Lower leg skin (tissue), 4 donors: ENCODE measurements around the gene SUSD4. TPM values are rescaled to one million over a fixed set of nuclear protein-coding genes. Genes with fewer than 3 reads are reported as not detected.

Source experiments
- DNase-seq, 2 donors: peaks; one replicate each; pipeline ENCODE4 v3.0.0-alpha.2; 2019; ENCODE audit warnings: low spot score in 2 of 2
- H3K4me3 ChIP-seq: fragments of 200-600 bp; sonication (generic); 2 replicates; pipeline ENCODE4 v1.5.1; 2017; ENCODE audit warnings: mild to moderate bottlenecking, low read depth; ENCODE audit not compliant: poor library complexity, severe bottlenecking
- POLR2A ChIP-seq, 2 donors: fragments of 450-650 bp; IDR thresholded peaks; one replicate each; pipeline ENCODE4 v1.6.1; 2016 to 2017; ENCODE audit warnings: antibody characterized with exemption in 2 of 2, mild to moderate bottlenecking in 1 of 2, moderate library complexity in 1 of 2
- WGBS, 2 donors: methylation state at CpG; one replicate each; pipeline ENCODE4 v1.1.5; 2018; 5-methylcytosine and 5-hydroxymethylcytosine counted together
- intact Hi-C: fragments of 100-400 bp; cut with DNase I; formaldehyde crosslinking; loops from one replicate; pipeline ENCODE4 v1.15.0; 2023; ENCODE audit warnings: low total_unique reads
- total RNA-seq, 4 donors: library from RNA; depleted of rRNA; stranded (reverse); fragments of >200 nt; gene quantifications; one replicate each; pipeline ENCODE4 v1.1.0, GENCODE V29; 2016
- TF ChIP-seq, protein P1 (sequence below), 3 donors: fragments of 450-650 bp; IDR thresholded peaks; one replicate each; pipeline ENCODE4 v1.5.1; 2016; ENCODE audit warnings: antibody characterized with exemption in 3 of 3, mild to moderate bottlenecking in 3 of 3, moderate library complexity in 2 of 3

Gene SUSD4
- total RNA-seq, 4 donors from 2014 or later: 2.7 to 6.8 (median 3.8) TPM

DNA sequence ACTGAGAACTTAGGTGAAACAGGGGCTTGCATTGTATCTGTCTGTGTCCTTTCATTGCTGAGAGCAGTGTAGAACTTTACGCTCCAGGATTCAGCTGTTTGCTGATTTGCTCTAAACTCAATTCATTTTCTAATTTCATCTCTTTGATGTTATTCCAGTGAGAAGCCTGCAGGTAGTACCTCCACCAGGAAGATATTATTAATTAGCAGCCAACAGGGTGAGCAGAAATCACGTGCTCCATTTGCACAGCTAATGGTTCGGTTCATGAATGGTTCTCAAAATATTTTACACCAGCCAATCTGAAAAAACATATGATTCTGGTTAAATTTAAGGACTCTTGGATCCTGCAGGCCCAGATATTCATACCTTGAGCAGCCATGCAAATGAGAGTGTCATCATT lies 52.1 kb downstream of the SUSD4 start:
- TF ChIP-seq POLR2A (IDR thresholded peaks at IDR 0.05): no peak
- TF ChIP-seq, protein P1, sequence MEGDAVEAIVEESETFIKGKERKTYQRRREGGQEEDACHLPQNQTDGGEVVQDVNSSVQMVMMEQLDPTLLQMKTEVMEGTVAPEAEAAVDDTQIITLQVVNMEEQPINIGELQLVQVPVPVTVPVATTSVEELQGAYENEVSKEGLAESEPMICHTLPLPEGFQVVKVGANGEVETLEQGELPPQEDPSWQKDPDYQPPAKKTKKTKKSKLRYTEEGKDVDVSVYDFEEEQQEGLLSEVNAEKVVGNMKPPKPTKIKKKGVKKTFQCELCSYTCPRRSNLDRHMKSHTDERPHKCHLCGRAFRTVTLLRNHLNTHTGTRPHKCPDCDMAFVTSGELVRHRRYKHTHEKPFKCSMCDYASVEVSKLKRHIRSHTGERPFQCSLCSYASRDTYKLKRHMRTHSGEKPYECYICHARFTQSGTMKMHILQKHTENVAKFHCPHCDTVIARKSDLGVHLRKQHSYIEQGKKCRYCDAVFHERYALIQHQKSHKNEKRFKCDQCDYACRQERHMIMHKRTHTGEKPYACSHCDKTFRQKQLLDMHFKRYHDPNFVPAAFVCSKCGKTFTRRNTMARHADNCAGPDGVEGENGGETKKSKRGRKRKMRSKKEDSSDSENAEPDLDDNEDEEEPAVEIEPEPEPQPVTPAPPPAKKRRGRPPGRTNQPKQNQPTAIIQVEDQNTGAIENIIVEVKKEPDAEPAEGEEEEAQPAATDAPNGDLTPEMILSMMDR (IDR thresholded peaks at IDR 0.05): no peak
- no peak for DNase-seq
- H3K4me3 ChIP-seq: no peak overlapping the region
- intact Hi-C loops: no loop called here
- WGBS, 2 donors: 82 to 90% methylated on average over 3 of the region's 3 CpGs

DNA sequence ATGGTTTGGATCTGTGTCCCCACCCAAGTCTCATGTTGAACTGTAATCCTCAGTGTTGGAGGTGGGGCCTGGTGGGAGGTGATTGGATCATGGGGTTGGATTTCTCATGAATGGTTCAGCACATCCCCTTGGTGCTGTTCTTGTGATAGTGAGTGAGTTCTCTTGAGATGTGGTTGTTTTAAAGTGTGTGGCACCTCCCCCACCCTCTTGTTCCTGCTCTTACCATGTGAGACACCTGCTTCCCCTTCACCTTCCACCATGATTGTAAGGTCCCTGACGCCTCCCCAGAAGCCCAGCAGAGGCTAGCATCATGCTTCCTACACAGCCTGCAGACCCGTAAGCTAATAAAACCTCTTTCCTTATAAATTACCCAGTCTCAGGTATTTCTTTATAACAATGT lies 55.8 kb downstream of the SUSD4 start:
- no peak for DNase-seq
- WGBS, 2 donors: 73 to 79% methylated on average over 2 of the region's 2 CpGs
- no peak overlapping the region for H3K4me3 ChIP-seq
- intact Hi-C loops: no loop called here
- TF ChIP-seq, protein P1 (IDR thresholded peaks at IDR 0.05): no peak
- TF ChIP-seq POLR2A (IDR thresholded peaks at IDR 0.05): no peak

GRCh38 chr1:223307544-223307943 lies 56.4 kb downstream of the SUSD4 start:
- no peak overlapping the region for H3K4me3 ChIP-seq
- TF ChIP-seq, protein P1 (IDR thresholded peaks at IDR 0.05): no peak
- TF ChIP-seq POLR2A (IDR thresholded peaks at IDR 0.05): no peak
- 91 to 93% methylated on average over 5 of the region's 5 CpGs for WGBS, 2 donors
- intact Hi-C loops: no loop called here
- no peak for DNase-seq

DNA sequence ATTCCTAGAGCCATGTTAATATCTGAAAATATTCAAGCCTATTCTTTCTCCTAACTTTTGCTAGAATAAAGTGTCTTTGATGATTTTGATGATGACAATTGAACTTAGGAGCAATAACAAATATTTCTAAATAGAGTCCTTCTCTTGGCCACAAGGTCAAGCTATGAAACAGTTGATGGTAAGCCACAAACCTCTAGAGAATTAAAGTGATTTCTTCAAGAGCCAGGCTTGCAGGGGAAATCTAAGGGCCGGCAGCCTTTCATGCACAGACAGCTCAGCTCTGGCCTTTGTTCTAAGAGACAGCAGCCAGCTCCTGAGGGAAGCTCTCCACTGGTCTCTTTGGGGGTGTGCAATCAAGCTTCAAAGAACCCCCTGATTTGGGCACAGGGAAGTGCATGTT lies 59.0 kb downstream of the SUSD4 start:
- TF ChIP-seq POLR2A (IDR thresholded peaks at IDR 0.05): no peak
- TF ChIP-seq, protein P1 (IDR thresholded peaks at IDR 0.05): no peak
- DNase-seq: no peak
- WGBS, 2 donors: 61 to 67% methylated on average over 1 of the region's 1 CpG
- intact Hi-C loops: no loop called here
- H3K4me3 ChIP-seq: no peak overlapping the region

- H3K4me3 ChIP-seq: no peak overlapping the region
- intact Hi-C loops: no loop called here
- no peak for DNase-seq
- 86 to 93% methylated on average over 2 of the region's 2 CpGs for WGBS, 2 donors
- TF ChIP-seq, protein P1 (IDR thresholded peaks at IDR 0.05): no peak
- TF ChIP-seq POLR2A (IDR thresholded peaks at IDR 0.05): no peak
Measured at GRCh38 chr1:223301371-223301770, 62.6 kb downstream of the SUSD4 start.

DNA sequence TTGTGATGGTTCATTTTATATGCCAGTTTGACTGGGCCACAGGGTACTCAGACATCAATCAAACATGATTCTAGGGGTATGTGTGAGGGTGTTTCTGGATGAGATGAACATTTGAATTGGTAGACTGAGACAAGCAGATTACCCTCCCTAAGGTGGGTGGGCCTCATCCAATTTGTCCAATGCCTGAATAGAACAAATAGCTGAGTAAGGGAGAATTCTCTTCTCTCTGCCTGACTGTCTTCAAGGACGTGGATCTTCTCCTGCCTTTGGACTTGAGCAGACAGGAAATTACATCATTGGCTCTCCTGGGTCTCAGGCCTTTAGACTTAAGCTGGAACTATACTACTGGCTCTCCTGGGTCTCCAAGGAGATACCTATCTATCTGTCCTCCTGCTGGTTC lies 64.4 kb downstream of the SUSD4 start:
- H3K4me3 ChIP-seq: no peak overlapping the region
- TF ChIP-seq POLR2A (IDR thresholded peaks at IDR 0.05): no peak
- TF ChIP-seq, protein P1 (IDR thresholded peaks at IDR 0.05): no peak
- intact Hi-C loops: no loop called here
- DNase-seq: no peak
- 8 to 55% methylated on average over 1 of the region's 1 CpG for WGBS, 2 donors
